Erythroblast (primary cell): ENCODE measurements around the gene FRAT1.

Experiments
- GATA1 ChIP-seq: IDR thresholded peaks from 2 replicates; pipeline ENCODE4 v1.6.1; 2011; ENCODE audit warnings: low read depth, mild to moderate bottlenecking, control low read depth, low read length, moderate library complexity
- POLR2A ChIP-seq: IDR thresholded peaks from 2 replicates; pipeline ENCODE4 v1.6.1; 2011; ENCODE audit warnings: mild to moderate bottlenecking, low read length

DNA sequence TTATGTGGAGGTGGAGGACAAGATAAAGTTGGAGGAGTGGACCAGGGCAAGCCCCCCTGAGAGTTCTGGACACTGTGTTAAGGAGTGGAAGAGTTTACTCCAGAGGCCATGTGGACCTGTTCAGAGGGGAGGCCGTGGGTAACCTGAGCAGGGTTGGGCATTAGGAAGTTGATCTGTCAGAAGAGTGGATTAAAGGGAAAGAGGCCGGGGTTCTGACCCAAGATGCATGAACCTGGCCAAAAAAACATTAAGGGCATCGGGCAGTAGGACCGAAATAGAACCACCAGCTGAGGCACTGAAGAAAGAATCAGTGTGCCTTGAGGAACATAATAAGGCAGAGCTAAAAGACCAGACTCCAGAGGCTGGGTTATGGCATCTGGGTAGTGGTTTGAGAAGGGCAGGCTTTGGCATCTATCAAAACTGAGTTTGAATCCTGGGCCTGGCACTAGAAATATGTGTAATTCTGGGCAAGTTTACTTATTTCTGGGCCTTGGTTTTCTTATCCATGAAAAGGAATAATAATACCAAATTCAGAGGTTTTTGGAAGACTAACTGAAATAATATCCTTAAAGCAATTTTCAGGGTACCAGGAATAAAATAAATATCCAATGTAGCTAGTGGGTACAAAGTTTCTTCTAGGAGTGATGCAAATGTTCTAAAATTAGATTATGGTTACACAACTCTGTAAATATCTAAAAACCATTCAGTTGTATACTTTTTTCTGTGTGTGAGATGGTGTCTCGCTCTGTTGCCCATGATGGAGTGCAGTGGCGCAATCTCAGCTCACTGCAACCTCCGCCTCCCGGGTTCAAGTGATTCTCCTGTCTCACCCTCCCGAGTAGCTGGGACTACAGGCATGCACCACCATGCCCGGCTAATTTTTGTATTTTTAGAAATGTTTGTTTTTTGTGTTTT, 10.9 kb upstream of the FRAT1 start:
- TF ChIP-seq POLR2A: no peak
- no peak for TF ChIP-seq GATA1
